GM10266 (cell line): Measurements from ENCODE around the gene AGPAT4.

Experiments used
- DNase-seq: peaks from one replicate; pipeline ENCODE4 v3.0.0; 2012; ENCODE audit errors: extremely low spot score
- CTCF ChIP-seq: IDR thresholded peaks from 2 replicates; pipeline ENCODE4 v1.5.1; 2012; ENCODE audit warnings: mild to moderate bottlenecking, low read depth; ENCODE audit not compliant: control insufficient read depth, insufficient read depth; ENCODE audit errors: missing control alignments

The AGPAT4 gene

DNA sequence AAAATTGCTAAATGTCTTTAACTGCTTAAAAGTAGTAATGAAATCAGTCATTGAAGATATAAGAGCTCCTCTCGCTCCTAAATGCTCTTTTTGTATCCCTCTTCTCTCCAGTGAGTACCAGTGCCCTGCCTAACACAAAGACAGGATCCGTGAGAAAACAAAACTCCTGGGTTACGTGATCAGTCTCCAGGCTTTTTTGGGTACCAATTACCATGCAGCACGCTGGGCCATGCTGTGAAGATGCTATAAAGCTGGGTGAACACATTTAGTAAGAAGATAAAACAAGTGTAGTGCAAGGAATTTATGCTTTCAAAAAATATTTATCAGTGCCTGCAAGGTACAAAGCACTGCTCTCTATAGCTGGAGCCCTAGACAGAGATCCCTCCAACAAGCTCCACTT is 66.7 kb downstream of the AGPAT4 start:
- no peak for TF ChIP-seq CTCF
- DNase-seq, result no peak

- no peak for TF ChIP-seq CTCF
- no peak for DNase-seq
Measured at GRCh38 chr6:161204866-161205557, 68.8 kb downstream of the AGPAT4 start.

GRCh38 chr6:161200610-161201370 is 73.1 kb downstream of the AGPAT4 start:
- DNase-seq, result no peak
- no peak for TF ChIP-seq CTCF

GRCh38 chr6:161199850-161200249 is 74.0 kb downstream of the AGPAT4 start:
- no peak for TF ChIP-seq CTCF
- DNase-seq, result no peak

DNA sequence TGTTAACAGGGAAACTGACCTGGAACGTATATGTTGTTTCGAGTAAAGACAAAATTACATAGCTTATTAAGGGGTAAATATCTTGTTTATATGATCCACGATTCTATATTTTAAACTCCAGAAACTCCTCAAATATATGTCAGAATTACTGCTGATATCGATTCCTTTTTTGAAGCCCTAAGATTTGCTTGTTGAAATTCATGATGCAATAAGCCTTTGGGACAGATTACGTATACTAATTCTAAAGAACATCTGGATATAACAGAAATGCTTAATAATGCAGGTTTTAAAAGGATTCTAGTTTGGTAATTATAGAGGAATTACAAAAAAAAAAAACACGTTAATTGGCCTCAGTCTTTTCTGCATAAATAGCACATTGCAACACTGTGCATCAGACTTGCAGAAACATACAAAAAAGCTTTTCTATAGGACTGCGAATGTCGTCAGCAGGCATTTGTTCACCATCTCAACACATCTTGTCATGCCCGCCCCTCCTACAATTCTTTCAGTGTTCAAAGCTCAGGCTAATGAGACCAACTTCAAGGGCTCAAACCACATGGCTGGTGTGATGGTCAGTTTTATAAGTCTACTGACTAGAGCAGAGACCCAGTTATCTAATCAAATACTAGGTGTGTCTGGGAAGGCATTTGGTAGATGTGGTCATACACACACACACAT is 74.9 kb downstream of the AGPAT4 start:
- TF ChIP-seq CTCF, result no peak
- DNase-seq, result no peak

DNA sequence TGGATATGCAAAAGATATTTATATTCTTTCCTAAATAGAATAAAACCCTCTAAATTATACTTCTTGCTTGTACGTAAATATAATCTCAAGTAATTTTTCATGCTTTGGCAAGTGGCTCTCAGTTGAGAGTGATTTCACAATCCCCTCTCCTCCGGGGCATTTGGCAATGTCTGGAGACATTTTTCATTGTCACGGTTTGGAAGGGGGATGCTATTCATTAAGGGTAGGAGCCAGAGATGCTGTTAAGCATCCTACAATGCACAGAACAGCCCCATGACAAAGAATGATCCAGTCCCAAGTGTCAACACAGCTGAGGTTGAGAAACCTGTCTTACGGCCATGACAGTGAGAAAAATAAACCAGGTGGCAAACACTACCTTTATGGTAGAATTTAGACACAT is 75.7 kb downstream of the AGPAT4 start:
- no peak for DNase-seq
- no peak for TF ChIP-seq CTCF
